ENCODE results near the gene GARIN5B. TPM values are rescaled to one million over a fixed set of nuclear protein-coding genes. Genes with fewer than 3 reads are reported as not detected.

Gene GARIN5B
- total RNA-seq, 4 donors from 2014 or later: not detected

DNA sequence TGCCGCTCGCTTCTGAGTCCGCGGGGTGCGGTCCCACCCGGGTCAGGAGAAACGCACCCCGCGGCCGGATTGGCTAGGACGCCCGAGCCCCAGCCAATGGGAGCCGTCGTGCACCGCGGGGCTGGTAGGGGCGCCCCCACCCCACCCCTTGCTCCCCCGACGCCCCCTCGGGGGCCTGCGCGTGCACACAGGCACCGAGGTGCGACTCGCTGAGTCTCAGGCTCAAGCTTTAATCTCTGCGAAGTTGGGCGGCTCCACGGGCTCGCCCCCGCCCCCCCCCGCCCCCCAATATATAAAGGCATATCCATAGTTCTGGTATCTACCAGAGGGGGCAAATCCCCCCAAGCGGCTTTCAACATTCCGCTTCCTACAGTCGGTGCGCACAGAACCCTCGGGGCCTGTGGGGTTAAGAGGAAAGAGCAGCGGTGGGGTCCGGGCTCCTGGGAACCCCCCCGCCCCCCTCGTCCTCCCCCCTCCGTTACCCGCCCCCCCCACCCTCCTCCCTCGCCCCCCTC is 8.3 kb downstream of the GARIN5B start, which contains the start of gene COX6B2:
Gene COX6B2 (minus strand): TSS at position 22 of the 515 bp plus-strand sequence. CDS start 198 bp downstream, outside the sequence.
- peaks cover 11 to 16% of the 10 kb centered on the region in 2 donors for H3K4me1 ChIP-seq
- H3K27ac ChIP-seq: no peak within 1 kb of the TSS
- no peak for DNase-seq
- no peaks in the 10 kb centered on the region for H3K36me3 ChIP-seq
- TF ChIP-seq CTCF (IDR thresholded peaks at IDR 0.05): no peak
- TF ChIP-seq POLR2A (IDR thresholded peaks at IDR 0.05): no peak
- peak within 1 kb of the TSS in 1 of 3 donors; percentile 23 for H3K4me3 ChIP-seq (replicated peaks in 1 of 3)
- H3K9me3 ChIP-seq: no peaks in the 10 kb centered on the region
- intact Hi-C loops (cut with DNase I): no loop called here
- 2 to 4% methylated on average over 20 to 28 of the region's 43 CpGs for WGBS, 2 donors
- peaks cover 25% of the 10 kb centered on the region for H3K27me3 ChIP-seq

GRCh38 chr19:55353803-55354697 is 9.0 kb downstream of the GARIN5B start:
- TF ChIP-seq CTCF (IDR thresholded peaks at IDR 0.05) (no peak), POLR2A (IDR thresholded peaks at IDR 0.05) (no peak)
- H3K9me3 ChIP-seq: no peaks in the 10 kb centered on the region
- H3K27ac ChIP-seq: no peak overlapping the region
- H3K36me3 ChIP-seq: no peaks in the 10 kb centered on the region
- intact Hi-C loops (cut with DNase I): no loop called here
- peaks cover 25% of the 10 kb centered on the region for H3K27me3 ChIP-seq
- peaks cover 11 to 16% of the 10 kb centered on the region in 2 donors for H3K4me1 ChIP-seq
- DNase-seq: peak; percentile 29 to 31
- 2 to 5% methylated on average over 14 to 51 of the region's 72 CpGs for WGBS, 2 donors
- H3K4me3 ChIP-seq (replicated peaks in 1 of 3): peak overlapping the region in 1 of 3 donors; percentile 23

- Histone ChIP-seq H3K9me3 (no peaks in the 10 kb centered on the region), H3K4me3 (replicated peaks in 1 of 3) (peak overlapping the region in 1 of 3 donors; percentile 23), H3K36me3 (no peaks in the 10 kb centered on the region), H3K27ac (no peak overlapping the region), H3K27me3 (peaks cover 25% of the 10 kb centered on the region), H3K4me1 (peaks cover 11 to 16% of the 10 kb centered on the region in 2 donors)
- TF ChIP-seq CTCF (IDR thresholded peaks at IDR 0.05) (no peak), POLR2A (IDR thresholded peaks at IDR 0.05) (no peak)
- 3% methylated on average over 23 to 24 of the region's 24 CpGs for WGBS, 2 donors
- intact Hi-C loops (cut with DNase I): no loop called here
- DNase-seq: no peak
Observed at GRCh38 chr19:55353356-55353802, 9.7 kb downstream of the GARIN5B start.

GRCh38 chr19:55352549-55353145 is 10.4 kb downstream of the GARIN5B start:
- intact Hi-C loops (cut with DNase I): no loop called here
- Histone ChIP-seq H3K4me1 (peaks cover 11 to 16% of the 10 kb centered on the region in 2 donors), H3K4me3 (replicated peaks in 1 of 3) (no peak overlapping the region), H3K27ac (no peak overlapping the region), H3K36me3 (no peaks in the 10 kb centered on the region), H3K27me3 (peaks cover 25% of the 10 kb centered on the region), H3K9me3 (no peaks in the 10 kb centered on the region)
- 56 to 68% methylated on average over 22 to 25 of the region's 25 CpGs for WGBS, 2 donors
- TF ChIP-seq POLR2A (IDR thresholded peaks at IDR 0.05): no peak
- no peak for TF ChIP-seq CTCF (IDR thresholded peaks at IDR 0.05)
- DNase-seq: no peak
